MCF 10A (cell line): Measurements from ENCODE around the gene DDX25. TPM values are rescaled to one million over a fixed set of nuclear protein-coding genes. Genes with fewer than 3 reads are reported as not detected.

Experiments used
- BruUV-seq: library from RNA; stranded (reverse); fragments of 400-500 nt; replicated peaks from 2 replicates; lab custom pipeline; 2021; lab: Mats Ljungman, UMichigan
- CTCF ChIA-PET: fragments of 300-600 bp; sonication (Branson Sonifier 250); formaldehyde crosslinking; extraction: SDS; loops from one replicate; lab custom pipeline; 2021; ENCODE audit warnings: antibody characterized with exemption, inconsistent platforms; lab: Yijun Ruan, JAX
- POLR2A ChIA-PET: fragments of 300-600, 350-650 bp; sonication (Branson Sonifier 250); formaldehyde crosslinking; extraction: SDS; loops from one replicate; lab custom pipeline; 2020; ENCODE audit warnings: antibody characterized with exemption, inconsistent platforms; lab: Yijun Ruan, JAX
- DNase-seq: peaks from one replicate; pipeline ENCODE4 v3.0.0-alpha.2; 2018; ENCODE audit not compliant: unreplicated experiment
- H3K27ac Mint-ChIP-seq: one replicate; pipeline ENCODE4 v1.8.0; 2022; ENCODE audit warnings: mild to moderate bottlenecking, low read depth, mixed read lengths; ENCODE audit not compliant: unreplicated experiment
- H3K27me3 Mint-ChIP-seq: one replicate; pipeline ENCODE4 v1.8.0; 2022; ENCODE audit warnings: mixed read lengths; ENCODE audit not compliant: insufficient read depth, unreplicated experiment
- H3K36me3 Mint-ChIP-seq: one replicate; pipeline ENCODE4 v1.8.0; 2022; ENCODE audit warnings: mild to moderate bottlenecking, moderate library complexity, mixed read lengths; ENCODE audit not compliant: insufficient read depth, unreplicated experiment
- H3K4me1 Mint-ChIP-seq: one replicate; pipeline ENCODE4 v1.8.0; 2022; ENCODE audit warnings: mixed read lengths; ENCODE audit not compliant: insufficient read depth, unreplicated experiment
- H3K4me3 Mint-ChIP-seq: one replicate; pipeline ENCODE4 v1.8.0; 2022; ENCODE audit warnings: mild to moderate bottlenecking, moderate library complexity, mixed read lengths; ENCODE audit not compliant: unreplicated experiment
- H3K9me3 Mint-ChIP-seq: one replicate; pipeline ENCODE4 v1.8.0; 2022; ENCODE audit warnings: mixed read lengths; ENCODE audit not compliant: unreplicated experiment
- CTCF ChIP-seq: fragments of 200-600 bp; IDR thresholded peaks from one replicate; pipeline ENCODE4 v1.8.0; 2022; ENCODE audit warnings: antibody characterized with exemption, mild to moderate bottlenecking; ENCODE audit not compliant: unreplicated experiment
- intact Hi-C: fragments of 100-400 bp; cut with micrococcal nuclease; formaldehyde crosslinking; loops from 2 replicates; pipeline ENCODE4 v1.14.1; 2022
- total RNA-seq: library from RNA; stranded (reverse); gene quantifications from 2 replicates; pipeline ENCODE4 v1.2.3, GENCODE V29; 2022

The DDX25 gene
- total RNA-seq, 1 experiment from 2014 or later, result not detected

GRCh38 chr11:125933030-125933813, 28.9 kb downstream of the DDX25 start:
- DNase-seq, result no peak
- Mint-ChIP-seq H3K27ac (no peak overlapping the region), H3K27me3 (peaks cover 11% of the 10 kb centered on the region), H3K4me1 (no peaks in the 10 kb centered on the region), H3K4me3 (no peak overlapping the region), H3K36me3 (no peaks in the 10 kb centered on the region), H3K9me3 (no peaks in the 10 kb centered on the region)
- ChIA-PET CTCF (interaction anchor here (0.6 to 2.2 kb wide), 4 partner anchors 9 to 128 kb away, joined by 3 to 13 read pairs (median 8); no protein-coding TSS in a partner anchor), POLR2A (no interaction called here)
- no peak for TF ChIP-seq CTCF
- intact Hi-C loops, result no loop called here
- BruUV-seq, result no TSS peak

- no peaks in the 10 kb centered on the region for H3K36me3 Mint-ChIP-seq
- intact Hi-C loops, result no loop called here
- H3K9me3 Mint-ChIP-seq, result no peaks in the 10 kb centered on the region
- CTCF ChIA-PET, result interaction anchor here (1.1 to 1.5 kb wide), 3 partner anchors 9 to 257 kb away, joined by 3 to 5 read pairs (median 3); no protein-coding TSS in a partner anchor
- H3K4me1 Mint-ChIP-seq, result no peaks in the 10 kb centered on the region
- no TSS peak for BruUV-seq
- no peak for TF ChIP-seq CTCF
- H3K4me3 Mint-ChIP-seq, result no peak overlapping the region
- POLR2A ChIA-PET, result no interaction called here
- H3K27me3 Mint-ChIP-seq, result peaks cover 7% of the 10 kb centered on the region
- no peak overlapping the region for H3K27ac Mint-ChIP-seq
- DNase-seq, result no peak
These were observed 30.2 kb downstream of the DDX25 start for GRCh38 chr11:125934473-125934872.

- peaks cover 2% of the 10 kb centered on the region for H3K27me3 Mint-ChIP-seq
- no peak for TF ChIP-seq CTCF
- no peak overlapping the region for H3K27ac Mint-ChIP-seq
- no TSS peak for BruUV-seq
- DNase-seq, result no peak
- no peaks in the 10 kb centered on the region for H3K4me1 Mint-ChIP-seq
- intact Hi-C loops, result no loop called here
- ChIA-PET POLR2A (no interaction called here), CTCF (interaction anchor here (1.1 to 1.9 kb wide), 5 partner anchors 10 to 258 kb away, joined by 3 to 11 read pairs (median 5); no protein-coding TSS in a partner anchor)
- H3K9me3 Mint-ChIP-seq, result no peaks in the 10 kb centered on the region
- H3K36me3 Mint-ChIP-seq, result no peaks in the 10 kb centered on the region
- H3K4me3 Mint-ChIP-seq, result no peak overlapping the region
These were observed 30.7 kb downstream of the DDX25 start for GRCh38 chr11:125935056-125935455.

GRCh38 chr11:125935618-125936199, 31.4 kb downstream of the DDX25 start:
- no peak overlapping the region for H3K4me3 Mint-ChIP-seq
- no TSS peak for BruUV-seq
- H3K36me3 Mint-ChIP-seq, result no peaks in the 10 kb centered on the region
- H3K27ac Mint-ChIP-seq, result no peak overlapping the region
- no peaks in the 10 kb centered on the region for H3K4me1 Mint-ChIP-seq
- no peak for TF ChIP-seq CTCF
- no peaks in the 10 kb centered on the region for H3K27me3 Mint-ChIP-seq
- DNase-seq, result no peak
- intact Hi-C loops, result no loop called here
- no peaks in the 10 kb centered on the region for H3K9me3 Mint-ChIP-seq
- ChIA-PET CTCF (interaction anchor here (0.7 to 1.9 kb wide), 6 partner anchors 13 to 349 kb away, joined by 3 to 11 read pairs (median 5); no protein-coding TSS in a partner anchor), POLR2A (no interaction called here)
